RWPE2 (cell line): Measurements from ENCODE around the gene COL23A1.
"Not testable (repeated sequence)": the region's sequence is repeated elsewhere in the genome, so short reads cannot be mapped to it uniquely, and the experiment has no call there.

Source experiments
- ATAC-seq: fragments of 200-7000 bp; cut with Tn5 transposase; 3 replicates; pipeline ENCODE4 v1.9.1; 2021; ENCODE audit warnings: low read depth
- DNase-seq: peaks from one replicate; pipeline ENCODE4 v3.0.0-alpha.2; 2020; ENCODE audit warnings: low spot score
- H3K27ac ChIP-seq: fragments of 450-650 bp; 2 replicates; pipeline ENCODE4 v1.5.1; 2017; ENCODE audit warnings: mild to moderate bottlenecking; ENCODE audit not compliant: poor library complexity, severe bottlenecking
- H3K27me3 ChIP-seq: fragments of 250-450 bp; sonication (Bioruptor Pico); 2 replicates; pipeline ENCODE4 v1.5.1; 2021; ENCODE audit warnings: mild to moderate bottlenecking, moderate library complexity; ENCODE audit not compliant: insufficient read depth, poor library complexity, severe bottlenecking
- H3K36me3 ChIP-seq: fragments of 250-450 bp; sonication (Bioruptor Pico); 2 replicates; pipeline ENCODE4 v1.5.1; 2020; ENCODE audit warnings: low read depth, mild to moderate bottlenecking, moderate library complexity
- H3K4me1 ChIP-seq: fragments of 250-450 bp; sonication (Bioruptor Pico); 2 replicates; pipeline ENCODE4 v1.5.1; 2021; ENCODE audit warnings: mild to moderate bottlenecking, moderate library complexity; ENCODE audit not compliant: insufficient read depth, poor library complexity, severe bottlenecking
- H3K4me3 ChIP-seq: fragments of 250-450 bp; sonication (Bioruptor Pico); 2 replicates; pipeline ENCODE4 v1.5.1; 2021; ENCODE audit warnings: mild to moderate bottlenecking, moderate library complexity; ENCODE audit not compliant: severe bottlenecking
- H3K9me3 ChIP-seq: fragments of 250-450 bp; sonication (Bioruptor Pico); 2 replicates; pipeline ENCODE4 v1.5.1; 2021; ENCODE audit warnings: mild to moderate bottlenecking, moderate library complexity; ENCODE audit not compliant: severe bottlenecking
- TF ChIP-seq, protein P1 (sequence below): fragments of 450-650 bp; IDR thresholded peaks from one replicate; pipeline ENCODE4 v1.5.1; 2017; ENCODE audit warnings: mild to moderate bottlenecking, moderate library complexity; ENCODE audit not compliant: poor library complexity, severe bottlenecking

Gene COL23A1

GRCh38 chr5:178371362-178372111, 218.7 kb downstream of the COL23A1 start:
- Histone ChIP-seq H3K36me3 (no peaks in the 10 kb centered on the region), H3K4me1 (no peaks in the 10 kb centered on the region), H3K4me3 (no peak overlapping the region), H3K9me3 (no peaks in the 10 kb centered on the region), H3K27ac (no peak overlapping the region), H3K27me3 (peaks cover 8% of the 10 kb centered on the region)
- ATAC-seq (no peak), DNase-seq (peak; percentile 58)
- TF ChIP-seq, protein P1, sequence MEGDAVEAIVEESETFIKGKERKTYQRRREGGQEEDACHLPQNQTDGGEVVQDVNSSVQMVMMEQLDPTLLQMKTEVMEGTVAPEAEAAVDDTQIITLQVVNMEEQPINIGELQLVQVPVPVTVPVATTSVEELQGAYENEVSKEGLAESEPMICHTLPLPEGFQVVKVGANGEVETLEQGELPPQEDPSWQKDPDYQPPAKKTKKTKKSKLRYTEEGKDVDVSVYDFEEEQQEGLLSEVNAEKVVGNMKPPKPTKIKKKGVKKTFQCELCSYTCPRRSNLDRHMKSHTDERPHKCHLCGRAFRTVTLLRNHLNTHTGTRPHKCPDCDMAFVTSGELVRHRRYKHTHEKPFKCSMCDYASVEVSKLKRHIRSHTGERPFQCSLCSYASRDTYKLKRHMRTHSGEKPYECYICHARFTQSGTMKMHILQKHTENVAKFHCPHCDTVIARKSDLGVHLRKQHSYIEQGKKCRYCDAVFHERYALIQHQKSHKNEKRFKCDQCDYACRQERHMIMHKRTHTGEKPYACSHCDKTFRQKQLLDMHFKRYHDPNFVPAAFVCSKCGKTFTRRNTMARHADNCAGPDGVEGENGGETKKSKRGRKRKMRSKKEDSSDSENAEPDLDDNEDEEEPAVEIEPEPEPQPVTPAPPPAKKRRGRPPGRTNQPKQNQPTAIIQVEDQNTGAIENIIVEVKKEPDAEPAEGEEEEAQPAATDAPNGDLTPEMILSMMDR, result no peak

DNA sequence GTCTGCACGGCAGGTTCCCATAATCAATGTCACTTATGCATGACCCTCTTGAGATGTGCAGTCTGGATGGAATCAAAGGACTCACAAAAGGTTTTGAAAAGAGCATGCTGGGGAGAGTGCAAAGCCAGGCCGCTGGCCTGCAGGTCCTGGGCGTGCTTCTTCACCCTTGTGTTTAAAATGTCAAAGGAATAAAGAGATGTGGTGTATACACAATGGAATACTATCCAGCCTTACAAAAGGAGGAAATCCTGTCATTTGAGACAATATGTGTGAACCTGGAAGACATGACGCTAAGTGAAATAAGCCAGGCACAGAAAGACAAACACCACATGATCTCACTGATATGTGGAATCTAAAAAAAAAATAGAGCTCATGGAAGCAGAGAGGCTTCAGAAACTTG, 220.1 kb downstream of the COL23A1 start:
- Histone ChIP-seq H3K4me3 (no peak overlapping the region), H3K27ac (no peak overlapping the region), H3K27me3 (peaks cover 8% of the 10 kb centered on the region), H3K36me3 (no peaks in the 10 kb centered on the region), H3K4me1 (no peaks in the 10 kb centered on the region), H3K9me3 (no peaks in the 10 kb centered on the region)
- DNase-seq, result no peak
- ATAC-seq, result no peak
- TF ChIP-seq, protein P1, result no peak

- not testable (repeated sequence) for H3K4me1 ChIP-seq, DNase-seq, H3K27me3 ChIP-seq, H3K36me3 ChIP-seq, H3K4me3 ChIP-seq, ATAC-seq, H3K9me3 ChIP-seq, H3K27ac ChIP-seq
Observed at GRCh38 chr5:178369469-178369868, 220.7 kb downstream of the COL23A1 start.

- no peaks in the 10 kb centered on the region for H3K4me1 ChIP-seq
- ATAC-seq (no peak), DNase-seq (no peak)
- TF ChIP-seq, protein P1, result no peak
- no peaks in the 10 kb centered on the region for H3K9me3 ChIP-seq
- H3K36me3 ChIP-seq, result no peaks in the 10 kb centered on the region
- H3K27me3 ChIP-seq, result peaks cover 8% of the 10 kb centered on the region
- no peak overlapping the region for H3K4me3 ChIP-seq
- H3K27ac ChIP-seq, result no peak overlapping the region
Observed at GRCh38 chr5:178368716-178369300, 221.4 kb downstream of the COL23A1 start.

DNA sequence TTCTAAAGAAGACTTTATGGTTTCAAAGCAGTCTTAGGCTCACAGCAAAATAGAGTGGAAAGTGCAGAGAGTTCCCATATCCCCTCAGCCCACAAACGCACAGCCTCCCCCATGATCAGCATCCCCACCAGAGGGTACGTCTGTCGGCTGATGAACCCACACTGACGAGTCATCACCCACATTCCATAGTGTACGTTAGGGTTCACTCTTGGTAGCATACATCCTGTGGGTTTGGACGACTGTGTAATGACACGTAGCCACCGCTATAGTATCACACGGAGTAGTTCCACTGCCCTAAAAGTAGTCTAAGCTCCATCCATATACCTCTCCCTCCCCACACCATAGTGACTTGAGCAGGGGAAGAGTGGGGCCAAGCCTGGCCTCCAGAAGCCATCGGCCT, 221.9 kb downstream of the COL23A1 start:
- Histone ChIP-seq H3K36me3 (no peaks in the 10 kb centered on the region), H3K4me3 (no peak overlapping the region), H3K9me3 (no peaks in the 10 kb centered on the region), H3K27me3 (peaks cover 8% of the 10 kb centered on the region), H3K27ac (no peak overlapping the region), H3K4me1 (no peaks in the 10 kb centered on the region)
- TF ChIP-seq, protein P1, result no peak
- ATAC-seq, result no peak
- DNase-seq, result no peak
